Spinal cord (tissue), 10 donors: ENCODE results near the gene CASP10. TPM values are rescaled to one million over a fixed set of nuclear protein-coding genes. Genes with fewer than 3 reads are reported as not detected.
"Not testable (repeated sequence)": the region's sequence is repeated elsewhere in the genome, so short reads cannot be mapped to it uniquely, and the experiment has no call there.

Experiments used
- DNase-seq, 6 donors: peaks; one replicate each; pipeline versions ENCODE4 v3.0.0 to v3.0.0-alpha.2; 2013 to 2015; ENCODE audit warnings: low spot score in 6 of 6, low read depth in 4 of 6
- H3K27ac ChIP-seq: one replicate; pipeline ENCODE4 v1.5.1; 2013; ENCODE audit warnings: low read depth, low read length, control low read depth
- H3K27me3 ChIP-seq: one replicate; pipeline ENCODE4 v1.6.1; 2013; ENCODE audit warnings: low read length; ENCODE audit not compliant: control insufficient read depth, insufficient read depth
- H3K36me3 ChIP-seq: one replicate; pipeline ENCODE4 v1.6.1; 2013; ENCODE audit warnings: low read length; ENCODE audit not compliant: control insufficient read depth, insufficient read depth
- H3K4me1 ChIP-seq: one replicate; pipeline ENCODE4 v1.6.1; 2013; ENCODE audit warnings: low read length; ENCODE audit not compliant: control insufficient read depth, insufficient read depth
- H3K4me3 ChIP-seq: one replicate; pipeline ENCODE4 v1.5.1; 2013; ENCODE audit warnings: low read depth, low read length, control low read depth
- H3K9me3 ChIP-seq: one replicate; pipeline ENCODE4 v1.6.1; 2013; ENCODE audit warnings: low read length; ENCODE audit not compliant: control insufficient read depth, insufficient read depth
- WGBS: methylation state at CpG from one replicate; pipeline ENCODE4 v1.1.5; 2013; ENCODE audit warnings: missing lambda C conversion rate; ENCODE audit not compliant: insufficient coverage; 5-methylcytosine and 5-hydroxymethylcytosine counted together
- long read RNA-seq, 4 donors: transcript quantifications; one replicate each; lab custom pipeline, GENCODE V29; 2026
- polyA plus RNA-seq, 2 donors: library from polyadenylated mRNA; unstranded; fragments of 120-200 nt; gene quantifications; one replicate each; pipeline ENCODE4 v1.2.1, GENCODE V29; 2013; ENCODE audit not compliant: insufficient read length in 2 of 2
- total RNA-seq, 2 donors: library from RNA; depleted of rRNA in 1 of 2; stranded (reverse); fragments of 120-200 nt in 1 of 2; fragments of >200 nt in 1 of 2; gene quantifications; one replicate each; pipeline versions ENCODE4 v1.2.3 to v1.2.4, GENCODE V29; 2013 to 2014
- donor health status: healthy.

The CASP10 gene
- total RNA-seq (1 to 10 TPM; 8.1 to 8.7 TPM), polyA plus RNA-seq (1 to 10 TPM; 2.8 to 4.8 TPM)
- long read RNA-seq, donor 1, full-length matches to known transcripts = 1 of 1 reads
- long read RNA-seq, donor 1, partial matches to known transcripts = 0 of 1 reads
- long read RNA-seq, donor 1, other reads (novel, unspliced or antisense) = 0 of 1 reads
- long read RNA-seq, donor 2 = 0 reads
- long read RNA-seq, donor 3 = 0 reads
- long read RNA-seq, donor 4, full-length matches to known transcripts = 5 of 5 reads
- long read RNA-seq, donor 4, partial matches to known transcripts = 0 of 5 reads
- long read RNA-seq, donor 4, other reads (novel, unspliced or antisense) = 0 of 5 reads

- WGBS = 78% methylated on average over 7 of the region's 11 CpGs
- Histone ChIP-seq H3K36me3 (peaks cover 1% of the 10 kb centered on the region), H3K9me3 (peaks cover 1% of the 10 kb centered on the region), H3K27me3 (no peaks in the 10 kb centered on the region), H3K4me1 (no peaks in the 10 kb centered on the region), H3K4me3 (peak within 1 kb of the TSS; percentile 26), H3K27ac (peak within 1 kb of the TSS; percentile 35)
- DNase-seq = peak in 1 of 6 donors; percentile 17
Measured at GRCh38 chr2:201182650-201183364, at the start of gene CASP10. Gene CASP10, plus strand, starts transcription at chr2:201183141. Its CDS starts 2,637 bp downstream, at chr2:201185778.

DNA sequence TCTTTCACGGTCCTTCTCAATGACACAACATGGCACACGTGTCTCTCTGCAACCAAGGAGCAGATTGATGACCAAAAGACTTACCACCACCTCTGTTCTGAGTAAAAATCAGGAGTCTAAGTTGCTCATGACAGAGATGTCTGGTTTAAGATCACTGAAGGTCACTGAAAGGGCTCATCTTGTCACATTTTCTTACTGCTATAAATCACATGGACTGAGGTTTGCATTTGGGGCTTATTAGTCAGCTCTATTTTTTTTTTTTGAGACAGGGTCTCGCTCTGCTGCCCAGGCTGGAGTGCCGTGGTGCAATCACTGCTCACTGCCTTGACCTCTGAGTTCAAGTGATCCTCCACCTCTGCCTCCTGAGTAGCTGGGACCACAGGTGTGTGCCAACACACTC lies 47.6 kb upstream of the CASP10 start:
- peaks cover 37% of the 10 kb centered on the region for H3K36me3 ChIP-seq
- no peak for DNase-seq
- H3K4me1 ChIP-seq = no peaks in the 10 kb centered on the region
- H3K4me3 ChIP-seq = no peak overlapping the region
- WGBS = 90% methylated on average over 2 of the region's 4 CpGs
- H3K9me3 ChIP-seq = no peaks in the 10 kb centered on the region
- H3K27ac ChIP-seq = no peak overlapping the region
- no peaks in the 10 kb centered on the region for H3K27me3 ChIP-seq

DNA sequence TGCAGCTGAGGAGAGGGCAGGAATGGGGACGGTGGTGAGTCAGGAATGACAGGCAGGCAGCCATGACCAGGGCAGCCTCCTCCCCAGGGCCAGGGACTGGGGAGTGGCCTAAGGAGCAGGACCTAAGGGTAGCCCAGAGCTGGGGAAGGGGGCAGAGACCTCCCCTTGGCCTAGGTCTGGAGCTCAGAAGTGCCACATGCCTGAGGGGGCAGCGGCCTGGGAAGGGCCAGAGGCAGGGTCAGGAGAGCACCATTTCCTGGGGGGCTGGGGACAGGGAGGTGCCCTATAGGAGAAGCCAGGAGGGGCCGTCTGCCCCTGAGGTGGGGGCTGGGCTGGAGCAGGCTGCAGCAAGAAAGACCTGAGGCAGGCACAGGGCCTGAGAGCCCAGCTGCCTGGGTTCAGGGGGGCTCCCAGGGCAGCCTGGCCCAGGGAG lies 46.0 kb upstream of the CASP10 start:
- Histone ChIP-seq H3K36me3 (peaks cover 37% of the 10 kb centered on the region), H3K4me1 (no peaks in the 10 kb centered on the region), H3K4me3 (no peak overlapping the region), H3K27ac (no peak overlapping the region), H3K9me3 (no peaks in the 10 kb centered on the region), H3K27me3 (no peaks in the 10 kb centered on the region)
- 84% methylated on average over 2 of the region's 3 CpGs for WGBS
- no peak for DNase-seq

GRCh38 chr2:201137505-201138400 lies 45.2 kb upstream of the CASP10 start:
- H3K4me1 ChIP-seq = no peaks in the 10 kb centered on the region
- no peaks in the 10 kb centered on the region for H3K27me3 ChIP-seq
- WGBS = 98% methylated on average over 27 of the region's 28 CpGs
- H3K4me3 ChIP-seq = no peak overlapping the region
- no peak for DNase-seq
- peaks cover 41% of the 10 kb centered on the region for H3K36me3 ChIP-seq
- H3K9me3 ChIP-seq = no peaks in the 10 kb centered on the region
- H3K27ac ChIP-seq = no peak overlapping the region

DNA sequence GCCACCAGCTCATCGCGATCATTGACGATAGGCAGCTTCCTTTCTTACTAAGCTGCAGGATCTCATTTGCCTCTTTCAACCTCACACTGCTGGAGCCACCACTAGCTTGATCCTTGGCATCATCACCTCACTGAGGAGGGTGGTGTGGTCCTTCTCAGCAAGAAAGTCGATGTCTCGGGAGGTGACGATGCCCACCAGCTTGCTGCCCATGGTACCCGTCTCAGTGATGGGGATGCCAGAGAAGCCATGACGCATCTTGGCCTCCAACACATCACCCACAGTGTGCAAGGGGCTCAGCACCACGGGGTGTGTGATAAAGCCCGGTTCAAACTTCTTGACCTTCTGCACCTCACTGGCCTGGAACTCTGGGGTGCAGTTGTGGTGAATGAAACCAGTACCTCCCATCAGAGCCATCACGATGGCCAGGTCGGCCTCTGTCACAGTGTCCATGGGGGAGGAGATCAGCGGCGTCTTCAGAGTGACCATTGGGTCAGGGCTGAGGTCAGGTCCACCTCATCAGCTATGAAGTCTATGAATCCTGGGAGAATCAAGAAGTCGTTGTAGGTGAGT lies 44.5 kb upstream of the CASP10 start:
- peaks cover 39% of the 10 kb centered on the region for H3K36me3 ChIP-seq
- no peak for DNase-seq
- no peaks in the 10 kb centered on the region for H3K4me1 ChIP-seq
- no peaks in the 10 kb centered on the region for H3K9me3 ChIP-seq
- no peak overlapping the region for H3K4me3 ChIP-seq
- no peaks in the 10 kb centered on the region for H3K27me3 ChIP-seq
- 97% methylated on average over 9 of the region's 15 CpGs for WGBS
- no peak overlapping the region for H3K27ac ChIP-seq

GRCh38 chr2:201138986-201139781 lies 43.8 kb upstream of the CASP10 start:
- not testable (repeated sequence) for H3K27ac ChIP-seq, H3K27me3 ChIP-seq, H3K4me1 ChIP-seq, DNase-seq, H3K9me3 ChIP-seq, H3K4me3 ChIP-seq
- peaks cover 38% of the 10 kb centered on the region for H3K36me3 ChIP-seq
- 66% methylated on average over 5 of the region's 14 CpGs for WGBS

DNA sequence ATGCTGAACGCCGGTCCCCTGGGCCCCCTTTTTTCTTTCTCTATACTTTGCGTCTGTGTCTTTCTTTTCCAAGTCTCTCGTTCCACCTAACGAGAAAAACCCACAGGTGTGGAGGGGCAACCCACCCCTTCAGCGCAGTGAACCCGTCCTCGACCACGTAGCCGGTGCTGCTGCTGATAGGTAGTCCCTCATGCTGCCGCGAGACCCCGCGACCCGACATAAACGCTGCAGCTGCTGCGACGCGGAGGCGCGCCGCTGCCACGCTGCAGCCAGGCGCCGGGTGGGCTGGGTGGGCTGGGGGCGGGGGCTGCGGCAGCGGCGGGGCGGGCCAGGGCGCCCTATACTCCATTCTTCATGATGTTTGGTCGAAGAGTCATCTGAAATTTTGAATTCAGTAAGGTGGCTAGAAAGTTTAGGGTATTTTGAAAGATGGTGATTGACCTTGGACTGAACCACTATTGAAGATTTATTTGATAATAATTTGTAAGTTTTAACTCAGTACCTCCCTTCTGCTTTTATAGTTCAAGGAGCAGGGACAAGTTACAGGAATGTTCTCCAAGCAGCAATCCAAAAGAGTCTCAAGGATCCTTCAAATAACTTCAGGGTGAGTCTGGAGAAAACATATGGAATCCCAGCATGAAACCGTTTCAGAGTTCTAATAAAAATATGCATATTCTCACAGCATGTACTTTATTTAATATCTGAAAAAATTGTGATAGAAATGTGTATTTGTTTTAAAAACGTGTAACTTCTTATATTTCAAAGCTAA lies 42.9 kb upstream of the CASP10 start:
- 33% methylated on average over 23 of the region's 34 CpGs for WGBS
- Histone ChIP-seq H3K36me3 (peaks cover 40% of the 10 kb centered on the region), H3K9me3 (no peaks in the 10 kb centered on the region), H3K27ac (no peak overlapping the region), H3K4me3 (no peak overlapping the region), H3K27me3 (no peaks in the 10 kb centered on the region), H3K4me1 (no peaks in the 10 kb centered on the region)
- DNase-seq = no peak
